IMR-90 (cell line): Measurements from ENCODE around the gene SLC12A7. TPM values are rescaled to one million over a fixed set of nuclear protein-coding genes. Genes with fewer than 3 reads are reported as not detected.

Experiments
- ATAC-seq: fragments of 200-7000 bp; cut with Tn5 transposase; 2 replicates; pipeline ENCODE4 v1.9.1; 2020; ENCODE audit warnings: low read depth, mild to moderate bottlenecking, moderate library complexity
- BruUV-seq: library from RNA; stranded (reverse); fragments of 400-500 nt; replicated peaks from 2 replicates; lab custom pipeline; 2021; lab: Mats Ljungman, UMichigan
- CTCF ChIA-PET: fragments of 300-600 bp; formaldehyde crosslinking; extraction: SDS; loops from one replicate; lab custom pipeline; 2021; ENCODE audit warnings: antibody characterized with exemption; lab: Yijun Ruan, JAX
- POLR2A ChIA-PET: fragments of 300-600 bp; sonication (Branson Sonifier 250); formaldehyde crosslinking; loops from one replicate; lab custom pipeline; 2022; ENCODE audit warnings: antibody characterized with exemption; ENCODE audit not compliant: unreplicated experiment; lab: Charles Lee
- DNase-seq: peaks from one replicate; pipeline ENCODE4 v3.0.0; 2013
- H2AFZ ChIP-seq: replicated peaks from 2 replicates; pipeline ENCODE3; 2013; ENCODE audit warnings: low read length, mild to moderate bottlenecking; ENCODE audit not compliant: poor library complexity
- H2AK5ac ChIP-seq: 2 replicates; pipeline ENCODE4 v1.6.1; 2013; ENCODE audit warnings: low read depth, low read length, inconsistent platforms
- H2AK9ac ChIP-seq: replicated peaks from 2 replicates; pipeline ENCODE3; 2013; ENCODE audit warnings: mild to moderate bottlenecking, low read depth, low read length, moderate library complexity; ENCODE audit not compliant: poor library complexity
- H2BK120ac ChIP-seq: 2 replicates; pipeline ENCODE4 v1.6.1; 2013; ENCODE audit warnings: low read depth, low read length, inconsistent platforms
- H2BK15ac ChIP-seq: 3 replicates; pipeline ENCODE4 v1.6.1; 2013; ENCODE audit warnings: low read depth, low read length, inconsistent platforms
- H2BK20ac ChIP-seq: 2 replicates; pipeline ENCODE4 v1.6.1; 2013; ENCODE audit warnings: low read depth, mild to moderate bottlenecking, inconsistent platforms, low read length, moderate library complexity
- H2BK5ac ChIP-seq: 2 replicates; pipeline ENCODE4 v1.6.1; 2013; ENCODE audit warnings: mild to moderate bottlenecking, low read depth, low read length, inconsistent platforms; ENCODE audit not compliant: poor library complexity, severe bottlenecking
- H3K14ac ChIP-seq: replicated peaks from 2 replicates; pipeline ENCODE4 v1.6.1; 2013; ENCODE audit warnings: low read depth, low read length, inconsistent platforms
- H3K18ac ChIP-seq: 2 replicates; pipeline ENCODE4 v1.6.1; 2013; ENCODE audit warnings: low read depth, low read length, control low read depth
- H3K23ac ChIP-seq: 2 replicates; pipeline ENCODE4 v1.6.1; 2013; ENCODE audit warnings: low read depth, low read length, inconsistent platforms
- H3K27ac ChIP-seq: 2 replicates; pipeline ENCODE4 v1.5.1; 2013; ENCODE audit warnings: mild to moderate bottlenecking, control low read depth, low read length; ENCODE audit not compliant: insufficient read depth
- H3K27me3 ChIP-seq: 2 replicates; pipeline ENCODE4 v1.6.1; 2013; ENCODE audit warnings: low read length; ENCODE audit not compliant: control insufficient read depth, insufficient read depth
- H3K36me3 ChIP-seq: 2 replicates; pipeline ENCODE4 v1.6.1; 2013; ENCODE audit warnings: low read length, mixed read lengths; ENCODE audit not compliant: control insufficient read depth, insufficient read depth
- H3K4ac ChIP-seq: 2 replicates; pipeline ENCODE4 v1.6.1; 2013; ENCODE audit warnings: low read depth, low read length, inconsistent platforms
- H3K4me1 ChIP-seq: 2 replicates; pipeline ENCODE4 v1.6.1; 2013; ENCODE audit warnings: low read length, mixed read lengths; ENCODE audit not compliant: control insufficient read depth, insufficient read depth
- H3K4me2 ChIP-seq: 2 replicates; pipeline ENCODE4 v1.6.1; 2013; ENCODE audit warnings: low read depth, mild to moderate bottlenecking, control low read depth, low read length, moderate library complexity
- H3K4me3 ChIP-seq: 2 replicates; pipeline ENCODE4 v1.5.1; 2013; ENCODE audit warnings: low read depth, mild to moderate bottlenecking, control low read depth, low read length, moderate library complexity; ENCODE audit not compliant: insufficient read depth
- H3K56ac ChIP-seq: 2 replicates; pipeline ENCODE4 v1.6.1; 2013; ENCODE audit warnings: low read length, inconsistent platforms; ENCODE audit not compliant: insufficient read depth; ENCODE audit errors: extremely low read depth
- H3K79me1 ChIP-seq, 2 experiments: 2 replicates each; pipeline ENCODE4 v1.6.1; 2013; ENCODE audit warnings: low read length in 2 of 2, inconsistent platforms in 1 of 2, low read depth in 1 of 2
- H3K9ac ChIP-seq: 2 replicates; pipeline ENCODE4 v1.6.1; 2013; ENCODE audit warnings: low read depth, low read length, control low read depth
- H3K9me1 ChIP-seq: 2 replicates; pipeline ENCODE4 v1.6.1; 2013; ENCODE audit warnings: low read length, inconsistent platforms; ENCODE audit not compliant: insufficient read depth
- H3K9me3 ChIP-seq: 2 replicates; pipeline ENCODE4 v1.6.1; 2013; ENCODE audit warnings: low read length; ENCODE audit not compliant: control insufficient read depth, insufficient read depth
- H4K20me1 ChIP-seq: 2 replicates; pipeline ENCODE4 v1.6.1; 2013; ENCODE audit warnings: low read length, inconsistent platforms; ENCODE audit not compliant: insufficient read depth
- H4K5ac ChIP-seq: 2 replicates; pipeline ENCODE4 v1.6.1; 2013; ENCODE audit warnings: mild to moderate bottlenecking, low read depth, low read length, control low read depth
- H4K8ac ChIP-seq, 2 experiments: 2 replicates each; pipeline ENCODE4 v1.6.1; 2013; ENCODE audit warnings: low read depth in 2 of 2, low read length in 2 of 2, control low read depth in 1 of 2, inconsistent platforms in 1 of 2
- H4K91ac ChIP-seq: 2 replicates; pipeline ENCODE4 v1.6.1; 2013; ENCODE audit warnings: low read depth, low read length, inconsistent platforms; ENCODE audit not compliant: insufficient read depth
- FOS ChIP-seq: fragments of 150-350 bp; IDR thresholded peaks from 2 replicates; pipeline ENCODE4 v1.6.1; 2016; ENCODE audit warnings: low read depth, low read length
- MXI1 ChIP-seq: IDR thresholded peaks from 2 replicates; pipeline ENCODE4 v1.6.1; 2012; ENCODE audit warnings: low read depth, mild to moderate bottlenecking, low read length, moderate library complexity, borderline replicate concordance
- NFE2L2 ChIP-seq: fragments of 150-350 bp; IDR thresholded peaks from 2 replicates; pipeline ENCODE4 v1.6.1; 2016; ENCODE audit warnings: low read depth, mild to moderate bottlenecking, low read length
- POLR2A ChIP-seq: IDR thresholded peaks from 2 replicates; pipeline ENCODE4 v1.6.1; 2012; ENCODE audit warnings: mild to moderate bottlenecking, low read depth, low read length
- RAD21 ChIP-seq: IDR thresholded peaks from 2 replicates; pipeline ENCODE4 v1.6.1; 2012; ENCODE audit warnings: low read length, improper control_type of control experiment
- RFX5 ChIP-seq: IDR thresholded peaks from 2 replicates; pipeline ENCODE4 v1.8.0; 2012; ENCODE audit warnings: low read depth, mild to moderate bottlenecking, low read length, moderate library complexity
- SMC3 ChIP-seq: fragments of 150-350 bp; IDR thresholded peaks from 2 replicates; pipeline ENCODE4 v1.6.1; 2016; ENCODE audit warnings: low read depth, mild to moderate bottlenecking, antibody characterized with exemption, low read length, moderate library complexity
- USF2 ChIP-seq: fragments of 150-350 bp; IDR thresholded peaks from 2 replicates; pipeline ENCODE4 v1.6.1; 2017; ENCODE audit warnings: mild to moderate bottlenecking, antibody characterized with exemption, low read length, low read depth
- WGBS, 2 experiments: methylation state at CpG; one replicate each; pipeline versions ENCODE4 v1.1.5 to v1.1.7; 2013; ENCODE audit warnings: missing lambda C conversion rate in 2 of 2; ENCODE audit not compliant: insufficient read length in 1 of 2; ENCODE audit errors: extremely low coverage in 2 of 2; 5-methylcytosine and 5-hydroxymethylcytosine counted together
- dilution Hi-C: fragments of 300-500 bp; cut with HindIII; formaldehyde crosslinking; loops from one replicate; pipeline ENCODE4 v1.14.3; 2018; ENCODE audit warnings: low sequenced_read_pairs; ENCODE audit not compliant: unreplicated experiment
- in situ Hi-C: fragments of 300-500 bp; cut with MboI; formaldehyde crosslinking; loops from 3 replicates; pipeline ENCODE4 v1.14.3; 2019; ENCODE audit warnings: low sequenced_read_pairs, inconsistent platforms, mixed read lengths
- intact Hi-C: fragments of 100-400 bp; cut with micrococcal nuclease; formaldehyde crosslinking; loops from 2 replicates; pipeline ENCODE4 v1.10.0; 2022
- polyA plus RNA-seq, 3 experiments: library from polyadenylated mRNA; depleted of rRNA; stranded (reverse); fragments of >200 nt; gene quantifications; 2 replicates each; pipeline ENCODE4 v1.2.3, GENCODE V29; 2012; ENCODE audit warnings: low replicate concordance in 1 of 3
- total RNA-seq: library from RNA; depleted of rRNA; stranded (reverse); fragments of >200 nt; gene quantifications from 2 replicates; pipeline ENCODE4 v1.2.3, GENCODE V29; 2012

The SLC12A7 gene
- total and polyA plus RNA-seq, 2 of the 4 experiments (the other 2 are of a cell fraction) = 3.0 to 6.1 TPM

GRCh38 chr5:1074816-1075554, 36.9 kb downstream of the SLC12A7 start:
- POLR2A ChIA-PET = no interaction called here
- intact Hi-C loops = no loop called here
- no peak overlapping the region for H3K14ac ChIP-seq

More at GRCh38 chr5:1074816-1075554, 36.9 kb downstream of the SLC12A7 start:
- H3K4me1 ChIP-seq = no peaks in the 10 kb centered on the region
- no peak overlapping the region for H3K4me3 ChIP-seq
- H3K18ac ChIP-seq = no peak overlapping the region
- H2AFZ ChIP-seq = no peak overlapping the region
- dilution Hi-C loops = no loop called here
- CTCF ChIA-PET = no interaction called here
- BruUV-seq = no TSS peak
- H3K79me1 ChIP-seq = no peaks in the 10 kb centered on the region
- H3K23ac ChIP-seq = no peak overlapping the region
- no peak overlapping the region for H3K4me2 ChIP-seq
- no peak overlapping the region for H2AK9ac ChIP-seq
- no peak overlapping the region for H3K27ac ChIP-seq
- in situ Hi-C loops = no loop called here
- no peak overlapping the region for H2BK15ac ChIP-seq
- no peak overlapping the region for H4K5ac ChIP-seq
- peaks cover 18% of the 10 kb centered on the region; the same call in 1 of the 2 replicates for H3K36me3 ChIP-seq
- H3K9me3 ChIP-seq = no peaks in the 10 kb centered on the region
- H2AK5ac ChIP-seq = no peak overlapping the region
- H3K9me1 ChIP-seq = no peaks in the 10 kb centered on the region; the same call in 1 of the 2 replicates
- WGBS, 2 experiments = 80% methylated on average over 11 of the region's 40 CpGs; no CpG with 5 or more reads in 1 of the 2 experiments
- H3K9ac ChIP-seq = no peak overlapping the region
- no peaks in the 10 kb centered on the region; the same call in 1 of the 2 replicates for H4K20me1 ChIP-seq
- no peak overlapping the region for H2BK120ac ChIP-seq
- H2BK20ac ChIP-seq = no peak overlapping the region
- H4K91ac ChIP-seq = no peak overlapping the region
- TF ChIP-seq SMC3 (no peak), FOS (no peak), POLR2A (no peak), NFE2L2 (no peak), RFX5 (no peak), MXI1 (no peak), RAD21 (no peak), USF2 (no peak)
- ATAC-seq (no peak), DNase-seq (no peak)
- H4K8ac ChIP-seq = no peak overlapping the region
- H3K4ac ChIP-seq = no peak overlapping the region
- no peaks in the 10 kb centered on the region for H3K27me3 ChIP-seq
- no peak overlapping the region for H3K56ac ChIP-seq
- no peak overlapping the region for H2BK5ac ChIP-seq
